HG03442 (cell line): ENCODE results near the gene LMX1A.

Experiments used
- ATAC-seq: cut with Tn5 transposase; IDR thresholded peaks from one replicate; pipeline ENCODE4 v1.9.1; 2021; ENCODE audit warnings: mild to moderate bottlenecking, moderate library complexity; ENCODE audit not compliant: unreplicated experiment

LMX1A gene

DNA sequence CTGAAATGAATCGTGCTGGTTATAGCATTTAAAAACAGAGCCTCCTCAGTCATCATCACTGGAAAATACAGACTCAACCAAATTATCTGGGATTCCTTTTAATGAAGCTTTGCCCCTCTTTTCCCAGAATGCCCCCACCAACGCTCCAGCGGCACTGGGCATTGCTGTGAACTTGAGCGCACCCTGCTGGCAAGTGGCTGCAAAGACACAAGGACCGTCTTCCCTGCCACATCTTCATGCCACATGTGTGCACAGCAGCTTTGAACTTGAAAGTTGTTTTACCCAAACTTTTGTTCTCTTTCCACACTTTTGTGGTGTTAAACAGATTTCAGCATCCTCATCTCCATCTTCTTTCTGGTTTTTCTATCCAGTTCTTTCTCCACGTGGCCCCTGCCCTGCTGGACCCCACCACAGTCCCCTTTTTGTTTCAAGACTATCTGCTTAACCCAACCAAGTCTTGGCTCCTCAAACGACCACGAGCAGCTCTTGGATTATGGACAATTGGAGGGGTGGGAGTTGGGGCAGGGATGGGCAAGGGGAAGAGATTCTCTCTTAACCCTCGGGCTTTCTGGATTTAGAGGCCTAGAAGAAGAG is 12.8 kb upstream of the LMX1A start:
- ATAC-seq, result peak; percentile 69

DNA sequence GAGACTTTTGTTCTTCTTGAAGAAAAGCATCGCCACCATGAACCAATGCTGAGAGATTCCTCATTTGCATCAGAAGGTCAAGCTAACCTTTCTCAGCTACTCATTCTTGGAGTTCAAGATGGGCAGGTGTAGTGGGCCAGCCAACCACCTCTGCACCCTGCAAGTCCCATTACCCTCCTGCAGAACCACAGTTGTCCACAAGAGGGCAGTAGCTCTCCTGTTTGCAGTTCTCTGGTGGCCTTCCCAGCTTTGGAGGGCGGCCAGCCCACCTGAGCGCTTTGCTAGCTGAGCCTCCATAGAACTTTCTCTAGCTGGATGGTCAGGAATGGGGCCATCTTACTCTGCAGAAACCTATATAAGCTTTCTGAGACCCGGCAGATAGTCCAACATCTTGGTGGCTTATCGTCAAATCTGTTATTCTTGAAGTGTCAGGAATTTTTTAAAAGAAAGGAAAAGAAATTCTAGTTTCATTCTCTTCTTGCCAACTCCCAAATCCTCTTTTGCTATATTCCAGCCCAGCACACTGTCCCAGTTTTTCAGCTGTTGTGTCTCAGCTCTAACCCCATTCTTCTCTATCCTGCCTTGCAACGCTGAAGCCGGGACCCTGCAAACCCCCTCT is 11.0 kb upstream of the LMX1A start:
- ATAC-seq, result peak; percentile 63

DNA sequence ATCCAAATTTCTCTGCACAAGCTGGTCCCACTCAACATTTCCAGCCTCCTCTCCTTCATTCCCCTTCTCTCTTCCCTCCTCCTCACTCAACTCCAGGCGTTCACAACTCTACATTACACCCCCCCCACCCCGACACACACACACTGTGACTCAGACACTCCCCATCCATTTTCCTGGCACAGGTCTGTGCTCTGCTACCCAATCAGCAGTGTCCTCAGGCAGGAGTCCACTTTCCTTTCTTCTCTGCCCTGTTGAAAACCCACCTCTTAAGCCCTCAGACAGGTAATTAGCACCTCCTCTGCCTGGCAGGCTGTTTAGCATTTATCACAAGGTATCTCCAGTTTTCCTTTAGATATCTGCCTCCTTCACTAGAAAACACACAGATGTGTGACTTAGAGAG is 8.8 kb upstream of the LMX1A start:
- no peak for ATAC-seq

DNA sequence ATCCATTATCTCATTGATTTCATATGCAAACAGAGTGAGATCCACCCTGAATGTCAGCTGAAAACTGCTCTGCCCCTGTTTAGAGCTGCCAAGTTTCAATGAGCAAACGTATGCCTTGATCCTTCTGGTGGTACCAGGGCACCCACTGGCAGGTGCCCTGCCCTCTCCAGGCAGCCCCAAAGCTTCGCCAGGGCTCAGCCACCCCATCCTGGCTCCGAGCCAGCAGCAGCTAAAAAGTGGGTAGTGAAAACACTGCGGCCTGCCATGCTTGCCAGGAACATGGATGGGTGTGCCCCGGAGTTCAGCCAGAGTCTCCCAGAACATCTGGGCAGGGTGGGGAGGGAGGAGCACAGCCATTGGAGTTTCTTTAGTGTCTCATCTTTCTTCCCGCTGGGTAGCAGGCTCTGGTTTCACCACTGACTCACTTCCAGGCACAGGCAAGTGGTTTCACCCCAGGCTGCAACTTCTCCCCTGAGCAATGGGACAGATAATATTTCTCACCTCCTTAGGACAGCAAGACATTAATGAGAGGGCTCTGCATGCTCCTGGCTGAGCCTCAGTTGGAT is 8.1 kb upstream of the LMX1A start:
- no peak for ATAC-seq

DNA sequence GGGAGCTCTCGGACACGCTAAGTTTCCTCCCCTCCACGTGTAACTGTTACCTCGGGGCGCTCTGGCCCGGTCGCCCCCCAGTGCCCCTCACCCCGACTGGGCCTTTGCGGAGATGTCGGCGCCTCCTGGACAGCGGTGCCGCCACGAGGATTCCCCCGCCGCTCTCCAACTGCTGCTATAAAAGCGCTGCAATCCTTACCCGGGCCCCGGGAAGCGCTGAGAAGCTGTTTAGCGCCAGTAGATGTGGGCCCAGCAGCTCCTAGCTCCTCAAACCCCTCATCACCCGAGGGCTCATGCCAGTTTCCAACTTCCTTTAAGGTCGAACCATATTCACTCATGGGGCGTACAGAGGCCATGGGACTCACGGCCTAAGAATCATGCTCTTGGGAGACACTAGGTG is 361 bp upstream of the LMX1A start:
- ATAC-seq, result no peak

DNA sequence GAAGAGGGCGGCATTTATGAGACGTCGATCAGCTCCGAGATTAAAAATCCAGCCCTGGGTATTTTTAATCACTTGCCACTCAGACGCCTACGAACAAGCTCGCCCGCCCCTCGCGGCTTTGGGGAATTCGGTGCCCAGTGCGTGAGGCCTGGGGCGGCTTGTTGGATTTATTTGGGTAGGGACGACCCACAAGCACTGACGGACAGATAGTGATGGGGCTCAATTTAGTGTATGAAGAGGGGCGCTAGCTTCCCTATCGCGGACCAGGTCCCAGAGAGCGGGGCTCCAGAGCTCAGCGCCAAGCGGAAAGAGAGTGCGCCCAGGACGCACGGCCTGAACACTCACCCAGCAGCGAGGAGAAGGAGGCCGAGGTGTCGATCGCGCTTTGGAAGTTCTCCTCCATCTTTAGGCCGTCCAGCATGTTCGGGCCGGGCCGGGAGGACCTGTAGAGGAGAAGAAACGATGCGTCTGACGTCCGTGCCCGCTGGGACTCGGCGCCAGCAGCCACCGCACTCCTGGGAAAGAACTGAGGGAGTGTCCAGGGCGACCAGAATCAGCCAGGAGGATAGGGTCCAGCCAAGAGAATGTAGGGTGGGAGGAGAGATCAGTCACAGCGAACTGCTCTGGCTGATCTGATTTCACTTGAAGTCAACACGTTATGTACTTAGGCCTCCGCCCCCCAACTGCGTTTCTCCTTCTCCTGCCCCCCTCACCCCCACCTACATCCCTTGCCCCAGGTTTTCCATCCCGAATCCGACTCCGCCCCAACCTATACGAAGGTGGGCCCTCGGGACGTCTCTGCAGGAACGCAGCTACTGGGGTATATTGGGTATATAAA is 1.2 kb downstream of the LMX1A start:
- ATAC-seq, result no peak

DNA sequence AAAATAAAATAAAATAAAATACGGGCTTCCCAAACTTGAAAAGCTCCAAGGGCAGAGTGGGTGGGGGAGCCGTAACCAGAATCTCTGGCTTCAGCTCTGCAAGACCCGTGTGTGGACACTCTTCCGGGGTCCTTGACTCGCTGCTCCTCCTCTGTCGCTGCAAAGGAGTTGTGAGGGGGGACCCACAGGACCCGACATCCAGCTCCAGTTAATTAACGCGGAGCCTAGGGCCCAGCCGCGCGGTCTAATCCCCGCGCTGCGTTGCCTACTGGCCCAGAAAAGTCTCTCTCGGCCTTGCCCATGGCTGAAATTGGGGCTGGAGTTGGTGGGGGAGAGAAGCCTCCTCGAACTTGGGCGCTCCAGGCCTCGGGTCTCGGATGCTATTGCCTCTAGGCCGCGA is 1.8 kb downstream of the LMX1A start:
- no peak for ATAC-seq

DNA sequence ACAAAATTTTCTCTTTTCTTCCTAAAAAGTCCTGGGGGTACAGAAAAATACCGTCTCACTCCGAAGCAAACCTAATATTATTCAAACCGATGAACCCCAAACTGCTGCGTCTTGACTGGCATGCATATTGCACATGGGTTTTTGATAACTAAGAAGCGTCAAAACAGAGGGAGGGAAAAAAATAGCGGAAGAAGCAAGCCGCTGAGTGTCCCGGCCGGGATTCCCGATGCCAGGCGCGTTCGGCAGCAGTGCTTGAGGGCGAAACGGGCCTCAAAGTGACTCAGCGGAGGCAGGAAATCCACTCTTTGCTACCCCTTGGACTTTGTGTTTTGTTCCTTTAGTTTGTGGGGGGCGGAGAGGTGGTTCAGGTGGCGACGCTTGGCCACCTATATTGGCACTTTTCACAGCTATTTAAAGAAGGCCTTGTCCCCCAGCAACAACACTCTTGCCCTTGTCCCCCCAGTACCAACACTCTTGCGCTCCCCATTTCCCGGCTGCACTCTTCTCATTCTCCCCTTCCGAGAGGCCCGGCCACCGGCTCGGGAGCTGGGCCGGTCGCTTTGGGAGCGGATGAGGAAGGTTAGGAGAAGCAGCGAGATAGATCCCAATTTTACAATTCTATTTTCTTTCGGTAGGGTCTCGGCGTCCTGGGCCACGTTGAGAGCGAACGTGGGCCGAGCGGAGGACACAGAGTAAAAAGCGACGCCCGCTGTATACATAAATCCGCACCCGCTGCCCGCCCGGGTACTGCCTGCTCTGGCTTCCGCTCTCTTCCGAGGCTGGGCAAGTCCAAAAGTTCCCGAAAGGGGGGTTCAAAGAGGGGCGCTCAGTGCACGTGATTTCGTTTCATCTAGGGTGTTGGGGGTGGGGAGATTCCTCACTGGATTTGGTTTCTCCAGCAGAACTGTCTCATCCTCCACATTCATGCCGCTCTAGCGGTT is 2.5 kb downstream of the LMX1A start:
- ATAC-seq, result no peak

DNA sequence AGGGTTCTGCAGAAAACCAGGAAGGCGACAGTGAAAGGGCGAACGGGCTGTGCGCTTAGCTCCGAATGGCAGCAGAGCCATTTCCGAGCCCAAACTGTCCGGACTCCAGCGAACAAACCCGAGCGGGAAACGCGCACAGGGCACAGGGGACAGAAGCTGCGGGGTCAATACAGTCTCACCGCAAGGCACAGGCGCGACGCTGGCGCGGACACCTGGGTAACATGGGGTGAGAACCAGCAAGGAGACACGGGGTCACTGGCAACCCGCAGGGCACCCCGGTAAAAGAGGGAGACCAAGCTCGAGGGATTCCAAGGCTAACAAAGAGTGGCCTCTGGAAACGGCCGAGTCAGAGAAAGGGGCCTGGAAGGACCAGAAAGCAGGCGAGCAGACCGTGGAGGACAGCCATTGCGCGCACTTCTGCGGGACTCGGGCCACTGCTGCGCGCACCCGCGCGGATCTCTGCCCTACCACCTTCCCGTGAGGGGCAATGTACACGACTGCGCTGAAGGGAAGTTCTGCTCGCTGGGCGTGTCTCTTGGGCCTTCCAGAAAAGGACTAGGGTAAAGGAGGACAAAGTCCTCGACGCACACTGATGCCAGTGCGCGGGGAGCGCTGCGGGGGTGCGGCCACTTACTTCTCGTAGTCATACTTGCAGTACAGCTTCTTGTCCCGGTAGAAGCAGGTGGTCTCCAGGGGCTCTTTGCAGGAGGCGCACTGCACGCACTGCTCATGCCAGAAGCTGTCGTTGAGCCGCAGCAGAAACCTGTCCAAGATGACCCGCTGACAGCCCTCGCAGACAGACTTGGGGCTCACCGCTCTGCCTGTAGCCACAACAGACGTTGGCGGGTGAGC is 3.8 kb downstream of the LMX1A start:
- no peak for ATAC-seq

DNA sequence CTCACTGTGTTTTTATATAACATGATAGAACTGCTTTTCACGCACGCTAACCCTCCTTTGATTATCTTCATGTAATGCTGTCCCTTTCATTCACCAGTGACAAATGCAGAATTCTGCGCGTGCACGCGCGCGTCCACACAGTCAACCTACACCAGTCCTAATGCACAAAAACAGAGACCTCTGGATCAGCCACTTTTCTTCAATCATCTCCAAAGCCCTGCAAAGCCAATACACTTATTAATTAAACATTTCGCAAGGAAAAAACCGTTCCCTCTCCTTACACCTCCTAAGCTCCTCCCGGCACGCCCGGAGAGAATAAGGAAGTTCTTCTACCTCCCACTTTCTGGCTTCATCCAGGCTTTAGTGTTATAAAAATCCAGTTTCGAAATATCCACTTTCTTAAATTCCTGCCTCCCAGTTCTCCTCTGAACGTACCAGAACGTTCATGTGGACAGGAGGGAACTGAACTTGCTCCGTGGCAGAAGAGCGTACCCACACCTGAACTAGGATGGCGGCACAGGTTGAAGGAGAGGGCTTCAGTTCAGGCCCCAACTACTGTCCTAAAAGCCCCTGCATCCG is 4.6 kb downstream of the LMX1A start:
- ATAC-seq, result no peak

DNA sequence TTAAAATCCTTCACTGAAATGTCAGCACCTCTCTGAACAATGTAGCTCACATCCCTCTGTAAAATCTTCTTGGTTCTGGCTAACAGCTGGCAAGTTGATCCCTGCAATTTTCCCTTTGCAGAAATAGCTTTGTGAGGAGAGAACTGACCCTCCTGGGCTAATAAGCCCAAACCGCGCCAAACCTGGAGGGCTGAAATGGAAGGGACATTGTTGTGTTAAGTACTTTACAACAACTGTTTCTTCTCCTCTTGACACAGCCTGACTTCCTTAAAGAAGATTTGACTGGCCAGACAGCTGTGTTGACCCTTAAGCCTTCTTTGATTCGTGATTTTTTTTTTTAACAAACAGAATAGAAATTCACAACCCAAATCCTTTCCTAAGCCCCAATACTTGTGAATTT is 5.7 kb downstream of the LMX1A start:
- ATAC-seq, result no peak

DNA sequence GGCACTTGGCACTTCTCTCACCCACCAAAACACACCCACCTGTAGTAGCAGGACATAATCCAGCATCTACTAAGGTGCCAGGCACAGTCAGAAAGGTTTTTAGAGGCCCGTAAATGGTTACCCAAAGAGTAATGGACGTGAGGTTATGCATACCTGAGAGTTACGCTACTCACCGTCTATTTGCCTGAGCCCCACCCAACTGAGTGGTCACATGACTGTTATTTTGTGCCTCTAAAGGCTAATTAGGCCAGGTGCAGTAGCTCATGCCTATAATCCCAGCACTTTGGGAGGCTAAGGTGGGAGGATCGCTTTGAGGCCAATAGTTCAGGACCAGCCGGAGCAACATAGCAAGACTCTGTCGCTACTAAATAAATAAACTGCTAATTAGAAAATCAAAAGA is 11.0 kb downstream of the LMX1A start:
- no peak for ATAC-seq

DNA sequence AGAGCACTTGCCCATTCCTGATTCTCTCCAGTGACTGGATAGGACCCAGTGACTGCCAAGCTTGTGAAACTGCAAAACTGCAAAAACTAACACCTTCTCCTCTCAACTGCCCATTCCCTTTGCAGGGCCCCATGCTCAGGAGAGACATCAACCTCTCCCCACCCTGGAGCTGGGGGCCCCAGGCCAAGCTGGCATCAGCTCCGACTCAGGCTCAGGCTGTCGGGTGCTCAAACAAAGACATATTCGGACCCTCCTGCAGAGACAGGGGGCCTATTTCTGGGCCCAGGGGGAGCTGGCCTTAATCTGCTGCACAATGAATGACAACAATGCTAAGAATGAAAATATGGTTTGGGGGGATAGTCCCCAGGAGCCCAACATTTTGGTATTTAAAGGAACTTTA is 11.8 kb downstream of the LMX1A start:
- no peak for ATAC-seq

DNA sequence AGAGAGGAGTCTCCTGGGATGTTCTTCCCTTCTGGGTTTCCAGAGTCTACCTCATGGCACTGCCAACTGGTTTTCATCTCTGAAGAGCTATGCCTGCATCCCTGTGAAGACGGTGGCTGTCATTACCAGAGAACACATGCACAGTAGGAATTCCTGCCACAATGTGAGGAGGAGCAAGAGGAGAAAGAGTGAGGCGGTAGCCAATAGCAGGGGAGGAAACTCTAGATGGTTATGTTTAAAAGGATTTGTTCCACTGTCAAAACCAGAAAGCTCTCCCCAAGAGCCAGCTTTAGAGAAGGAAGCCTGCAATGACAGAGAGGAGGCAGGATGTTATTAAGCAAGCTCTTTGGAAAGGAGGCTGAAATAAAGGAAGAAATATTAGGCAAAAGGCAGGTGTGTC is 12.3 kb downstream of the LMX1A start:
- no peak for ATAC-seq

DNA sequence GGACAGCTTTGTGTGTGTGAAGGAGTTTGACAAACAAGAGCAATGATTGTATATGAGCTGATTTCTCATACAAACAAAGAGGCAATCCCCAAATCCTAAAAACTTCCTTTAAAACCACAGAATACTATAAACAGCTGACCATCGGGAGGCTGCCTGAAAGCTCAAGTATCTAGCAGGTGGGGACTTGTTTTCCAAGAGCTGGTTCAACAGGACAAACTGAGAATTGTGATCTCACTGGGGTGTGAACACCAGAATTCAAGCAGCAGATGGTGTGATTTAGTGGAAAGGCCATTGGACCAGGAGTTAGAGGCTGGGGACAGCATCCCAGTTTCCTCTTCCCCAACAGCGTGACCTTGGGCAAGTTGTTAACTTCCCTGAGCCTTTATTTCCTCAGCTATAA is 13.9 kb downstream of the LMX1A start:
- ATAC-seq, result no peak

DNA sequence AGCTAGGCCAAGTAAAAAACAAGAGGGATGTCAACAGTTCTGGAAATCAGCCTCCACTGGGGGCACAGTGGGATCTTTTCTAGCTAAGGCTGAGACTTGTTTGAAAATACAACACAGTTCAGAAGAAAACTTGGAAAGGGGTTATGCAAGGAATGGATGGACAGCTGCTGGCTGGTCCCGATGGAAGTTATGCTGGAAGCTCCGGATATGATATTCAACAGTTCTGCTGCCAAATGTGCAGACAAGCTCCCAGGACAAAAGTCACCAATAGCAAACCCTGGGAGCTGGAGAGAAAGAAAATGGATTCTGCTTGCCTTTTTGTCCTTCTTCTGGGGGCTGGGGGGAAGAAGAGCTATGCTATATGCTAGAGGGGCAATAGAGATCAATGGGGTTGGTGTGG is 14.3 kb downstream of the LMX1A start:
- no peak for ATAC-seq

DNA sequence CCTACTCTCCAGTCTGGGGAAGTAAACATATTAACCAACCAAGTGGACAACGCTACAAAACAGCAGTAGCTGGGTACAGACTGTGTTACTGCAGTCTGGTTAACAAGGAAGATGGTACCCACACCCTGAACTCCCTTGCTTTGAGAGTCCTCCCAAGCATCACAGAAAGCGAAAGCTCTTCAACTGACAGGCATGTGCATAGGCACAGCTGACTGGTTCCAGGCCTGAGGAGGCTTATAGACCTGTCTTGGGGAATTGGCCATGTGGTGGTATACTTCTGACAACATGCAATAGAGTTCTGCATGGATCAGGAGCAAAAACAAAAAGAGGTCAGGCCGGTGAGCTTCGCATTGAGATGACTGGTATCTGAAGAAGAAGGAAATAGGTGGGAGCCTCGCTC is 17.4 kb downstream of the LMX1A start:
- ATAC-seq, result no peak

DNA sequence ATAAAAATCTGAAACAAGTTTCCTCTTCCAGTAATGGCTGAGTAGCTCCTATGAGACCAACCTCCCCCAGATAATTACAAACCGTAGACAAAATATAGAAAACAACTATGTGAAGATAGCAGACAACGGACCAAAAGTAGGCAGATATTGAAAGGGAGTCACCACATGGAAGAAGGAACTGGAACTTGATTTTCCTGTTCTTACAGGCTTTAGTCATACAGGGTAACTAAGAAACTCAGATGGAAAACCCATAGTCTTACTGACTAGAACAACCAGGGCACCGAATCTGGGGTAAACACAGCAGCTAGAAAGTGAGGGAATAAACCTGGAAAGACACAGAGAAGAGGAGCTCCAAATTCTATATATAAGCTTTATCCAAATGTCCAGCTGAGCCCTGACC is 26.0 kb downstream of the LMX1A start:
- ATAC-seq, result no peak

DNA sequence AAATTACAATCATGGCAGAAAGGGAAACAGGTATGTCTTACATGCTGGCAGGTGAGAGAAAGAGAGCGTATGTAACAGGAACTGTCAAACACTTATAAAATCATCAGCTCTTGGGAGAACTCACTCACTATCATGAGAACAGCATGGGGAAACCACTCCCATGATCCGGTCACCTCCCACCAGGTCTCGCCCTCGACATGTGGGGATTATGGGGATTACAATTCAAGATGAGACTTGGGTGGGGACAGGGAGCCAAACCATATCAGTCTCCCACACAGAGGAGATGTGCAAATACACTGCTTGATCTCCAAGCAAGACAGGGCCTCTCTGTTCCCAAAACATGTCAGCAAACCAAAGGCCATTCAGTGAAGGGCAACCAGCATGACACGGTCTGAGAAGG is 27.4 kb downstream of the LMX1A start:
- no peak for ATAC-seq

DNA sequence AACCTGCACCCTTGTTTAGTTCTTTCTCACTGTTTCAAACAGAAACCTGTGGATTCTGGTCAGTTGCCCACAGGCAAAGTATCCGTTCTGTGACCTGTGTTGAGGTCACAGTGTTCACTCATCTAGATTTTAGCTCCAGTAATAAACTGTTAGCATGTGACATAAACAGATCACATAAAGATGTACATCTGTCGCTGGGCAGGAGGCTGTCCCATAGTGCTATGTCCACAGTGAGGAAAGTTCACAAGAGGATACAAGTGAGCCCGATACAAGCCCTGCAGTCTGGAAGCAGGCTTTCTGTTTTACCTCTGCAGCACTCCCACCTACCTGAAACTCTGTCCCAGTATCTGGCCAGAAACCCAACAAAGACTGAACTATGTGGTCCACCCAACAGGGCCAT is 28.4 kb downstream of the LMX1A start:
- no peak for ATAC-seq
